LNCaP clone FGC (cell line): Measurements from ENCODE around the gene DKKL1.
A peak's percentile ranks its signal among the peaks of the same experiment; 100 is the strongest.

Experiments
- DNase-seq: peaks from one replicate; pipeline ENCODE4 v3.0.0-alpha.2; 2011; ENCODE audit warnings: low read depth
- H3K4me3 ChIP-seq: 2 replicates; pipeline ENCODE4 v1.5.1; 2011; ENCODE audit warnings: mild to moderate bottlenecking, low read depth, low read length, control low read depth
- TF ChIP-seq, protein P1 (sequence below): IDR thresholded peaks from 2 replicates; pipeline ENCODE4 v1.5.1; 2012; ENCODE audit warnings: mild to moderate bottlenecking; ENCODE audit not compliant: control insufficient read depth, insufficient read depth; ENCODE audit errors: extremely low read depth

DKKL1 gene

DNA sequence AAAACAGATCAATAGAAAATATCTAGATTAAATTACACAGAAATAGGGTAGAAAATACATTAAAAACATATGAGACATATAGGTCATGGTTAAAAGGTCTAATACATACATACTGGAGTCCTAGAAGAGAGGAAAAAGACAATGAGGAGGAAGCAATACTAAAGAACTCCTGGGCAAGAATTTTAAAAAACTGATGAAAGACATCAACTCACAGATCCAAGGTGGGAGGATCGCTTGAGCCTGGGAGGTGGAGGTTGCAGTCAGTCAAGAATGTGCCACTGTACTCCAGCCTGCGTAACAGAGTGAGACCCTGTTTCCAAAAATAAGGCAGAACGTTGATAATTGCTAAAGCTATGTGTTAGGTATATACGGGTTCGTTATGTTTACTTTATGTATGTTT is 19.0 kb downstream of the DKKL1 start:
- TF ChIP-seq, protein P1, sequence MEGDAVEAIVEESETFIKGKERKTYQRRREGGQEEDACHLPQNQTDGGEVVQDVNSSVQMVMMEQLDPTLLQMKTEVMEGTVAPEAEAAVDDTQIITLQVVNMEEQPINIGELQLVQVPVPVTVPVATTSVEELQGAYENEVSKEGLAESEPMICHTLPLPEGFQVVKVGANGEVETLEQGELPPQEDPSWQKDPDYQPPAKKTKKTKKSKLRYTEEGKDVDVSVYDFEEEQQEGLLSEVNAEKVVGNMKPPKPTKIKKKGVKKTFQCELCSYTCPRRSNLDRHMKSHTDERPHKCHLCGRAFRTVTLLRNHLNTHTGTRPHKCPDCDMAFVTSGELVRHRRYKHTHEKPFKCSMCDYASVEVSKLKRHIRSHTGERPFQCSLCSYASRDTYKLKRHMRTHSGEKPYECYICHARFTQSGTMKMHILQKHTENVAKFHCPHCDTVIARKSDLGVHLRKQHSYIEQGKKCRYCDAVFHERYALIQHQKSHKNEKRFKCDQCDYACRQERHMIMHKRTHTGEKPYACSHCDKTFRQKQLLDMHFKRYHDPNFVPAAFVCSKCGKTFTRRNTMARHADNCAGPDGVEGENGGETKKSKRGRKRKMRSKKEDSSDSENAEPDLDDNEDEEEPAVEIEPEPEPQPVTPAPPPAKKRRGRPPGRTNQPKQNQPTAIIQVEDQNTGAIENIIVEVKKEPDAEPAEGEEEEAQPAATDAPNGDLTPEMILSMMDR = no peak
- DNase-seq = no peak

DNA sequence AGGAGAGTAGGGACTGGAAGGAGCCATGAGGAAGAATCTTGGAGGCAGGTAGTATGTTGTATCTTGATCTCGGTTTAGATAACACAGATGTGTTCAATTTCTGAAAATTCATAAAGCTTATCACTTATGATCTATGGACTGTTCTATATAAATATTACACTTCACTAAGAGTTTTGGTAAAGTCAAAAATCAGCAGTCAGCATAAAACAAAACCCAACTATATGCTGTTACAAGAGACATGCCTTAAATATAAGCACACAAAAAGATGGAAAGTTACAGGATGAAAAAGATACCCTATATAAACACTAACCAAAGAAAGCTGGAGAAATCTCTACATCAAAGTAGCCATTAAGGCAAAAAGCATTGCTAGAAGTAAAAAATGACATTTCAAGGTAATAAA is 19.9 kb downstream of the DKKL1 start:
- H3K4me3 ChIP-seq = no peak overlapping the region
- DNase-seq = no peak
- TF ChIP-seq, protein P1 = no peak

More for the DNA sequence above, 19.0 kb downstream of the DKKL1 start:
- H3K4me3 ChIP-seq = no peak overlapping the region

DNA sequence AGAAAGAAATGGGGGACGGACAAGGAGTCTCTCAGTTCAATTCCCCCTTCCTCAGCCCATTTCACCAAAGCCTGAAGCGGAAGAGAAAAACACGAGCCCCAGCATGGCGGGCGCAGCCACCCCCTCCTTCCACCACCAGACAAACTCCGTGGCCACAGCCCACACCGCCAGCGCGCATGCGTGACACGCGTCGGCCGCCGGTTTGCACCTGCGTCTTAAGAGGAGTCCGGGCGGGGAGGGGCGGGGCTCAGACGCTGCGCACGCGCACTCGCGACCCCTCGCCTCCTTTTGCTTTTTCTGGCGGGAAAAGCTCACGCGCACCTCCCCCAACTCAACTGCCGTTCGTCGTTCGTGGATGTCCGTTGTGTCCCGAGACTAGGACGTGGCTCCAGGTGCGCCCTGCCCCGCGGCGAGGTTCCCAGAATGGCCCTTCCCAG is 24.3 kb downstream of the DKKL1 start, which contains the start of gene KASH5:
TSS of gene KASH5 (plus strand) at position 314 of the 437 bp plus-strand sequence. CDS start 2,635 bp downstream, outside the sequence.
- DNase-seq = peak; percentile 56
- TF ChIP-seq, protein P1 = no peak
- peak within 1 kb of the TSS; percentile 33 for H3K4me3 ChIP-seq

DNA sequence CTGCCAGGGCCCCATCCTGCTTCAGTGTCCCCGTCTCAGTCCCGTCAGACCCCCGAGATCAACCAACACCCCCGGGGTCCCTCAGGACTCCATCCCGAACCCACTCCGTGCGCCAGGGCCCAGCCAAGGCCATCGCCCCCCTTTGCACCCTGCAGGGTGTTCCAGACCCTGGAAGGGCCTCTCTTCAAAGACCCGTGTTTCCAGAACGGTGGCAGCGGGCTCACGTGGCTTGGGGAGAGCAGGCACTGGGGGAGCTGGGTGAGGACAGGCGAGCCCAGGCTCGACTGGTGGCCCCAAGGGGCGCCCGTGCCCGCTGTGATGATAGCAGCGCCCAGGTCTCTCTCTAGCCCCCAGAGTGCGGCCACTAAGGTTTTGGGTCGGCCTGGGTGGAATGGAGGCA is 25.7 kb downstream of the DKKL1 start:
- H3K4me3 ChIP-seq = no peak overlapping the region
- TF ChIP-seq, protein P1 = no peak
- no peak for DNase-seq

DNA sequence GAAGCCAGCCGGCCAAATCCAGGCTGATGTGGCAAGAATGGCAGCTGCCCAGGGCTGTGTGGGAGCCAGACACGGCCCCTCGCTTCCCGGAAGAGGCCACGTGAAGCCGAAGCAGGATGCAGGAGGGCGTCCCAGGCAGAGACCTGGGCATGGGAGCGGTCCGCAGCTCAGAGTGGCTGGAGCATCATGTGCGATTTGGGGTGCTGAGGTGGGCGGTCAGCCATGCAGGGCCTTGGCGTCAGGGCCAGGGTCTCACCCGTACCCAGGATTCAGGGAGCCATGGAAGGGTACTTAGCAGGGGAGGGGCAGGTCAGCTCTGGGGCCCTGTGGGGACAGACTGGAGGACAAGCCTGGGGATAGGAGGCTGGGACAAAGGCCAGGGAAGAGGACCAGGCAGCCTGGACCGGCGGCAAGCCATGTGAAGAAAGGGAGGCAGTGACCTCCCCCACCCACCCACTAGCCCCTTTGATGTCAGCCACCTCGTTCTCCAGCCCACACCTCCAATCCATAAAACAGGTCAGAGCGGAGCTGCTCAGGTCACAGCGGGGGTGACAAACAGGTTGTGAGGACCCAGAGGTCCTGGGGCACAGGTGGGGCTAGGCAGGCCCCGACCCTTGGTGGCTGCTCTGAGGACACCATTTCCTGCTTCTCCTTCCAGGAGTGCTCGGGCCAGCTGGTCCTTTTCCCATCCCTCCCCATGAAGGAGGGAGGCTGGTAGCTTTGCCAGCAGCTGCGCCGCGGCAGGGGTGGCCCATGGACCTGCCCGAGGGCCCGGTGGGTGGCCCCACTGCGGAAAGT is 26.7 kb downstream of the DKKL1 start:
- H3K4me3 ChIP-seq = no peak overlapping the region
- TF ChIP-seq, protein P1 = no peak
- no peak for DNase-seq

DNA sequence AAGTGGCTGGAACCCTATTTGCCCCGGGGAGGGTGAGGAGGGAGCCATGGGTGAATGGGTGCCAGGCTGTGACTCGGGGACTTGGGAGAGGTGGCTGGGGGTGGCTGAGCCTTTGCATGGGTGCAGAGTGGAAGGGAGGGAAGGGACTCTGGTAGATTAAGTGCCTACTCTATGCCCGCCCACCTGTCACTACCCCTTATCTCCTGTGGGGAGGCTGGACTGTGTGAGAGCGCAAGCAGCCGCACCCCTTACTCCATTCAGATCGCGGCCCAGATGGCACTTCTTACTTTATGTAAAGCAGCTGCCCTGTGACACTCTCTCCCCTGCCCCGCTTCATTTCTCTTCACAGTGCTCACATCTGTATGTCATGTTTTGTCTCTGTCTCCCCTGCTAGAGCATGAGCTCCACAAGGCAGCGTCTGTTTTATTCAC is 27.3 kb downstream of the DKKL1 start:
- DNase-seq = no peak
- no peak overlapping the region for H3K4me3 ChIP-seq
- TF ChIP-seq, protein P1 = no peak
